ENCODE measurements around the gene EFHD2. TPM values are rescaled to one million over a fixed set of nuclear protein-coding genes. Genes with fewer than 3 reads are reported as not detected.

EFHD2 gene
- total RNA-seq, 1 donor from 2014 or later = 55.3 TPM

GRCh38 chr1:15448877-15449462 lies 39.3 kb downstream of the EFHD2 start:
- H3K27me3 Mint-ChIP-seq = peaks cover 25% of the 10 kb centered on the region
- POLR2A ChIA-PET = no interaction called here
- DNase-seq (no peak), ATAC-seq (ENCODE audit: low read depth) (no peak)
- no peak overlapping the region for H3K4me3 Mint-ChIP-seq
- no peak for TF ChIP-seq CTCF (IDR thresholded peaks at IDR 0.05)
- intact Hi-C loops (cut with micrococcal nuclease) = no loop called here
- H3K36me3 Mint-ChIP-seq (ENCODE audit: low read depth) = no peaks in the 10 kb centered on the region
- no peaks in the 10 kb centered on the region for H3K9me3 Mint-ChIP-seq
- CTCF ChIA-PET = no interaction called here
- no peaks in the 10 kb centered on the region for H3K4me1 Mint-ChIP-seq
- no peak overlapping the region for H3K27ac Mint-ChIP-seq

- POLR2A ChIA-PET = no interaction called here
- TF ChIP-seq CTCF (IDR thresholded peaks at IDR 0.05) = no peak
- H3K27ac Mint-ChIP-seq = no peak overlapping the region
Measured at GRCh38 chr1:15449567-15449966, 39.9 kb downstream of the EFHD2 start.

DNA sequence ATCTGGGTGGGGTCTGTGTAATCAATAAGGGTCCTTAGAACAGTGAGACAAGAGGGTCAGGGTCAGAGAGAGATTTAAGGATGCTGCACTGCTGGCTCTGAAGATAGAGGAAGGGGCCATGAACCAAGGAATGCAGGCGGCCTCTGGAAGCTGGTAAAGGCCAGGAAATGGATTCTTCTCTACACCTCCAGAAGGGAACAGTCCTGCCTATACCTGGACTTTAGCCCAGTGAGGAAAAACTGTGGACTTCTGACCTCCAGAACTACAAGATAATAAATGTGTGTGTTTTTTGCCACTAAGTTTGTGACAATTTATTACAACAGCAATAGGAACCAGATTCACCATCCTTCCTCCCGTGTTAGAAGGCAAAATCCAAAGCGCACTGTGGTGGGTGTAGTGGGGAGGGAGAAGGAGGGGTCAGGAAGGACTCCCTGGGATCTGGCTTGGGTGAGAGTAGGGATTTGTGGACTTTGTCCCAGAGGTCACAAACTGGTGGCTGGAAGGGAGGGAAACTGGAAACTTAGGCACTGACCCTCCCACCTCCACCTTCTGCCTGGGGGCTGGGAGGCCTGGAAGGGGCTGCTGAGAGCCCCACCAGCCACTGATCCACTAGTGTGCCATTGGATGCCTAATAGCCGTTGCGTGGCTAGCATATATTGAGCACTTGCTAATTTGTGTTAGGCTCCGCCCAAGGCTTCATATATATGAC lies 41.5 kb downstream of the EFHD2 start:
- DNase-seq = no peak
- ChIA-PET POLR2A (no interaction called here), CTCF (no interaction called here)
- no peak for TF ChIP-seq CTCF (IDR thresholded peaks at IDR 0.05)
- no peaks in the 10 kb centered on the region for H3K36me3 Mint-ChIP-seq (ENCODE audit: low read depth)
- intact Hi-C loops (cut with micrococcal nuclease) = no loop called here
- no peaks in the 10 kb centered on the region for H3K9me3 Mint-ChIP-seq
- no peak overlapping the region for H3K4me3 Mint-ChIP-seq
- no peaks in the 10 kb centered on the region for H3K4me1 Mint-ChIP-seq
- H3K27me3 Mint-ChIP-seq = peaks cover 25% of the 10 kb centered on the region
- ATAC-seq (ENCODE audit: low read depth) = no peak
- H3K27ac Mint-ChIP-seq = no peak overlapping the region

More at GRCh38 chr1:15449567-15449966, 39.9 kb downstream of the EFHD2 start:
- ATAC-seq (ENCODE audit: low read depth) (no peak), DNase-seq (no peak)
- H3K4me1 Mint-ChIP-seq = no peaks in the 10 kb centered on the region
- no peak overlapping the region for H3K4me3 Mint-ChIP-seq
- intact Hi-C loops (cut with micrococcal nuclease) = no loop called here
- H3K36me3 Mint-ChIP-seq (ENCODE audit: low read depth) = no peaks in the 10 kb centered on the region
- H3K9me3 Mint-ChIP-seq = no peaks in the 10 kb centered on the region
- CTCF ChIA-PET = no interaction called here
- peaks cover 25% of the 10 kb centered on the region for H3K27me3 Mint-ChIP-seq

- no peak for ATAC-seq (ENCODE audit: low read depth)
- H3K4me1 Mint-ChIP-seq = no peaks in the 10 kb centered on the region
- DNase-seq = no peak
- H3K27ac Mint-ChIP-seq = no peak overlapping the region
- H3K4me3 Mint-ChIP-seq = no peak overlapping the region
- CTCF ChIA-PET = no interaction called here
- intact Hi-C loops (cut with micrococcal nuclease) = no loop called here
- no peaks in the 10 kb centered on the region for H3K36me3 Mint-ChIP-seq (ENCODE audit: low read depth)
- POLR2A ChIA-PET = no interaction called here
- no peaks in the 10 kb centered on the region for H3K9me3 Mint-ChIP-seq
- peaks cover 27% of the 10 kb centered on the region for H3K27me3 Mint-ChIP-seq
- no peak for TF ChIP-seq CTCF (IDR thresholded peaks at IDR 0.05)
Measured at GRCh38 chr1:15452216-15452615, 42.5 kb downstream of the EFHD2 start.

DNA sequence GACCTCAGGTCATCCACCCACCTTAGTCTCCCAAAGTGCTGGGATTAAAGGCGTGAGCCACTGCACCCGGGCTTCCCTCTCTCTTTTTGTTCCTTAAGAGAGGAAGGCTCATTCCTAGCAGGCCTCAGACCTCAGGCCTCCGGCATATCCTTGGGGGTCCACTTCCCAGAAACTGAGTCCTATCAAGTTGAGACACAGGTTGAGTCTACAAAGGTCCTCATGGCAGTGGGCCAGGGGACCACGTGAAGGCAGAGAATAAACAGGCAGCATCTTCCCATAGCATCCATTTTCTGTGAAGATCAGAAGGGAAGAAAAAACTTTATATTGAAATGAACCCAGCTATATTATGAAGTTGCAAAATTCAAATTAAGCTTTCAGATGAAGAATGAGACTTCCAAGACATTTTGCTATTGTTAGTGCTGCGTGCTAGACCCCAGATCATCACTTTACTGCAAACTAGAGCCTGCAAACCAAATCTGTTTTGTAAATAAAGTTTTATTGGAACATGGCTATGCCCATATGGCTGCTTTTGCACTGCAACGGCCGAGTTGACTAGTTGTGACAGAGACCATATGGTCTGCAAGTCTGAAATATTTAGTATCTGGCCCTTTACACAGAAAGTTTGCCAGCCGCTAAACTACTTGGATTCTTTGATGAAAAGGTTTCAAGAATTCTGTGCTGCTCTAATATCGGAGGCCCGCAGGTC lies 43.3 kb downstream of the EFHD2 start:
- no peak for TF ChIP-seq CTCF (IDR thresholded peaks at IDR 0.05)
- no peak for ATAC-seq (ENCODE audit: low read depth)
- ChIA-PET POLR2A (no interaction called here), CTCF (no interaction called here)
- no peak for DNase-seq
- no peaks in the 10 kb centered on the region for H3K4me1 Mint-ChIP-seq
- intact Hi-C loops (cut with micrococcal nuclease) = no loop called here
- no peaks in the 10 kb centered on the region for H3K36me3 Mint-ChIP-seq (ENCODE audit: low read depth)
- H3K9me3 Mint-ChIP-seq = no peaks in the 10 kb centered on the region
- no peak overlapping the region for H3K4me3 Mint-ChIP-seq
- H3K27me3 Mint-ChIP-seq = peaks cover 23% of the 10 kb centered on the region
- H3K27ac Mint-ChIP-seq = no peak overlapping the region

Measured in activated B cell treated with CpG ODN at 0.5 μM for 24 hours (primary cell).